K562 (cell line): Measurements from ENCODE around the gene MAPK13. TPM values are rescaled to one million over a fixed set of nuclear protein-coding genes. Genes with fewer than 3 reads are reported as not detected.

Experiments used
- CBFA2T2 ChIP-seq: fragments of 450-650 bp; conservative IDR thresholded peaks from 2 replicates; pipeline ENCODE4 v1.6.1; 2017; ENCODE audit warnings: mild to moderate bottlenecking
- CTBP1 ChIP-seq: fragments of 450-650 bp; IDR thresholded peaks from 2 replicates; pipeline ENCODE4 v1.6.1; 2016; ENCODE audit warnings: borderline replicate concordance
- FOSL1 ChIP-seq: fragments of 200-800 bp; sonication (Bioruptor generic); conservative IDR thresholded peaks from 2 replicates; pipeline ENCODE4 v1.6.1; 2016; ENCODE audit warnings: missing genetic modification characterization, missing compliant biosample characterization
- NEUROD1 ChIP-seq: fragments of 150-350 bp; IDR thresholded peaks from 2 replicates; pipeline ENCODE4 v1.6.1; 2014; ENCODE audit warnings: borderline replicate concordance, low read length, low read depth; ENCODE audit not compliant: partially characterized antibody
- POLR2A ChIP-seq: fragments of 450-650 bp; conservative IDR thresholded peaks from 2 replicates; pipeline ENCODE4 v1.6.1; 2016
- SMARCC2 ChIP-seq: fragments of 450-650 bp; IDR thresholded peaks from 2 replicates; pipeline ENCODE4 v1.6.1; 2017; ENCODE audit warnings: antibody characterized with exemption, moderate library complexity, mild to moderate bottlenecking, low read depth
- SP2 ChIP-seq: IDR thresholded peaks from 2 replicates; pipeline ENCODE4 v1.6.1; 2011; ENCODE audit warnings: mild to moderate bottlenecking, low read depth, low read length, moderate library complexity; ENCODE audit not compliant: poor library complexity, severe bottlenecking; ENCODE audit errors: extremely low read depth
- TOE1 ChIP-seq, 2 experiments: fragments of 450-650 bp in 1 of 2; sonication (generic) in 1 of 2; formaldehyde crosslinking in 1 of 2; IDR thresholded peaks; 2 replicates each; pipeline versions ENCODE4 v1.7.1 to v1.8.0; 2016 to 2022; ENCODE audit warnings: borderline replicate concordance in 2 of 2, mild to moderate bottlenecking in 2 of 2, antibody characterized with exemption in 1 of 2, inconsistent platforms in 1 of 2, low read depth in 1 of 2, missing genetic modification reagents in 1 of 2, moderate library complexity in 1 of 2
- ZNF197 ChIP-seq: fragments of 200-800 bp; sonication (Bioruptor generic); IDR thresholded peaks from 2 replicates; pipeline ENCODE4 v1.6.1; 2016; ENCODE audit warnings: low read depth, missing genetic modification characterization, missing compliant biosample characterization
- ZNF274 ChIP-seq: IDR thresholded peaks from 2 replicates; pipeline ENCODE4 v1.6.1; 2011; ENCODE audit warnings: low read depth, mild to moderate bottlenecking, low read length, moderate library complexity, borderline replicate concordance
- polyA plus RNA-seq, 8 experiments: library from polyadenylated mRNA; depleted of rRNA in 4 of 8; stranded (reverse) in 5 of 8; unstranded in 3 of 8; fragments of >200 nt; fragmentation: Nextera tagmentation in 2 of 8; fragmentation: Illumina TruSeq in 1 of 8; extraction: Ambion mirVana in 2 of 8; extraction: Trizol in 1 of 8; gene quantifications; 2 replicates each; pipeline versions ENCODE4 v1.2.1 to v1.2.3, GENCODE V29; 2011 to 2014; ENCODE audit warnings: inconsistent platforms in 1 of 8, missing spikeins in 1 of 8
- total RNA-seq, 7 experiments: library from RNA; depleted of rRNA in 6 of 7; stranded (reverse); fragments of >200 nt in 6 of 7; fragmentation: Illumina TruSeq in 2 of 7; extraction: Trizol in 2 of 7; gene quantifications; 2 replicates each; pipeline versions ENCODE4 v1.2.1 to v1.2.3, GENCODE V29; 2011 to 2021; ENCODE audit warnings: low replicate concordance in 1 of 7
- TF ChIP-seq, protein P1 (sequence below), 2 experiments: fragments of 450-650 bp; conservative IDR thresholded peaks; 2 replicates each; pipeline ENCODE4 v1.6.1; 2017; ENCODE audit warnings: mild to moderate bottlenecking in 2 of 2, moderate library complexity in 2 of 2
- TF ChIP-seq, protein P2 (sequence below): fragments of 450-650 bp; IDR thresholded peaks from 2 replicates; pipeline ENCODE4 v1.6.1; 2018; ENCODE audit warnings: mild to moderate bottlenecking, low read depth; ENCODE audit not compliant: partially characterized antibody
- TF ChIP-seq, protein P3 (sequence below), 2 experiments: IDR thresholded peaks in 1 of 2; conservative IDR thresholded peaks in 1 of 2; 2 replicates each; pipeline ENCODE4 v1.6.1; 2016; ENCODE audit warnings: low read depth in 2 of 2, mild to moderate bottlenecking in 1 of 2, missing compliant biosample characterization in 1 of 2, missing genetic modification characterization in 1 of 2, moderate library complexity in 1 of 2
- TF ChIP-seq, protein P4 (sequence below), 2 experiments: fragments of 150-350 bp in 1 of 2; IDR thresholded peaks; 2 replicates each; pipeline ENCODE4 v1.6.1; 2012 to 2016; ENCODE audit warnings: low read depth in 2 of 2, low read length in 2 of 2, mild to moderate bottlenecking in 1 of 2, moderate library complexity in 1 of 2
- TF ChIP-seq, protein P5 (sequence below): sonication (generic); formaldehyde crosslinking; IDR thresholded peaks from 2 replicates; pipeline ENCODE4 v1.9.0; 2022; ENCODE audit warnings: mild to moderate bottlenecking, missing genetic modification reagents

Gene MAPK13
- total and polyA plus RNA-seq, 9 of the 15 experiments (the other 6 are each of a cell fraction or from before 2014, with no cell fraction given): 0.03 to 2.3 (median 0.48) TPM; not detected in 1

DNA sequence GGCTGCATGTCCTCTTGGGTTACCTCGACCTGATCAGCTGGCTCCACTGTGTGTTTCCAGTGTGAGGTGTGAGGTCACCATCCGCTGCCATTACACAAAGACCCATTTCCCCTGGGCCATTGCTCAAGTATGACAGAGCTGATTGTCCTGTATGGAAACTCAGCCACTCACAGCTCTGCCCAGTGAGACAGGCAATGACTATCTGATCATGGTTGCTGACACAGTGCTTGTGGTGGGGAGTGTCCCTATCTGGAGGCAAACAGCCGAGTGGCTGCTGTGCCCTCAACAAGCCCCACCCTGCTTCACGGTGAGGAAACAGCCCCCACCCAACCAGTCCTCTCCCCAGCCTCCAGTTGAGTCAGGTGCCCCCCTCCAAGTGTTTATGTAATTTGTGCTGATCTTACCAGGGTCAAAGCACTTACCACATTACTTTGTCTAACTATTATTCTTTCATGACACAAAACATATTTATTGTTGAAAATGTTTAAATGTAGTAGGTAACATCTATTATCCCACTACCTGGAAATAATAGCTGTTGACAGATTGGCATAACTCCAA, 11.7 kb upstream of the MAPK13 start (continued):
- TF ChIP-seq ZNF197 (CRISPR knock-in tag) (0 out of 2 replicates have a peak, but pooled peaks have one; percentile 28), TOE1 (IDR thresholded peaks at IDR 0.05; ENCODE audit: borderline replicate concordance) (peak; percentile 64; the same call in 1 of the 2 replicates), TOE1 (CRISPR knock-in tag; IDR thresholded peaks at IDR 0.05; ENCODE audit: borderline replicate concordance, low read depth) (no peak), SP2 (no peak), FOSL1 (tag) (peak; percentile 93), CTBP1 (peak; percentile 93), SMARCC2 (peak; percentile 82), POLR2A (peak; percentile 66), CBFA2T2 (peak; percentile 84), ZNF274 (no peak), NEUROD1 (peak; percentile 86)
- TF ChIP-seq, protein P1, sequence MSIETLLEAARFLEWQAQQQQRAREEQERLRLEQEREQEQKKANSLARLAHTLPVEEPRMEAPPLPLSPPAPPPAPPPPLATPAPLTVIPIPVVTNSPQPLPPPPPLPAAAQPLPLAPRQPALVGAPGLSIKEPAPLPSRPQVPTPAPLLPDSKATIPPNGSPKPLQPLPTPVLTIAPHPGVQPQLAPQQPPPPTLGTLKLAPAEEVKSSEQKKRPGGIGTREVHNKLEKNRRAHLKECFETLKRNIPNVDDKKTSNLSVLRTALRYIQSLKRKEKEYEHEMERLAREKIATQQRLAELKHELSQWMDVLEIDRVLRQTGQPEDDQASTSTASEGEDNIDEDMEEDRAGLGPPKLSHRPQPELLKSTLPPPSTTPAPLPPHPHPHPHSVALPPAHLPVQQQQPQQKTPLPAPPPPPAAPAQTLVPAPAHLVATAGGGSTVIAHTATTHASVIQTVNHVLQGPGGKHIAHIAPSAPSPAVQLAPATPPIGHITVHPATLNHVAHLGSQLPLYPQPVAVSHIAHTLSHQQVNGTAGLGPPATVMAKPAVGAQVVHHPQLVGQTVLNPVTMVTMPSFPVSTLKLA (conservative IDR thresholded peaks at IDR 0.05): peak; percentile 43 to 85; a peak in 3 of 4 replicates
- TF ChIP-seq, protein P2, sequence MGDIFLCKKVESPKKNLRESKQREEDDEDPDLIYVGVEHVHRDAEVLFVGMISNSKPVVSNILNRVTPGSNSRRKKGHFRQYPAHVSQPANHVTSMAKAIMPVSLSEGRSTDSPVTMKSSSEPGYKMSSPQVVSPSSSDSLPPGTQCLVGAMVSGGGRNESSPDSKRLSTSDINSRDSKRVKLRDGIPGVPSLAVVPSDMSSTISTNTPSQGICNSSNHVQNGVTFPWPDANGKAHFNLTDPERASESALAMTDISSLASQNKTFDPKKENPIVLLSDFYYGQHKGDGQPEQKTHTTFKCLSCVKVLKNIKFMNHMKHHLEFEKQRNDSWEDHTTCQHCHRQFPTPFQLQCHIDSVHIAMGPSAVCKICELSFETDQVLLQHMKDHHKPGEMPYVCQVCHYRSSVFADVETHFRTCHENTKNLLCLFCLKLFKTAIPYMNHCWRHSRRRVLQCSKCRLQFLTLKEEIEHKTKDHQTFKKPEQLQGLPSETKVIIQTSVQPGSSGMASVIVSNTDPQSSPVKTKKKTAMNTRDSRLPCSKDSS: no peak
- TF ChIP-seq, protein P3, sequence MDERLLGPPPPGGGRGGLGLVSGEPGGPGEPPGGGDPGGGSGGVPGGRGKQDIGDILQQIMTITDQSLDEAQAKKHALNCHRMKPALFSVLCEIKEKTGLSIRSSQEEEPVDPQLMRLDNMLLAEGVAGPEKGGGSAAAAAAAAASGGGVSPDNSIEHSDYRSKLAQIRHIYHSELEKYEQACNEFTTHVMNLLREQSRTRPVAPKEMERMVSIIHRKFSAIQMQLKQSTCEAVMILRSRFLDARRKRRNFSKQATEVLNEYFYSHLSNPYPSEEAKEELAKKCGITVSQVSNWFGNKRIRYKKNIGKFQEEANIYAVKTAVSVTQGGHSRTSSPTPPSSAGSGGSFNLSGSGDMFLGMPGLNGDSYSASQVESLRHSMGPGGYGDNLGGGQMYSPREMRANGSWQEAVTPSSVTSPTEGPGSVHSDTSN (CRISPR knock-in tag; IDR thresholded peaks at IDR 0.05; ENCODE audit: low read depth): no peak
- TF ChIP-seq, protein P3 (tag; conservative IDR thresholded peaks at IDR 0.05; ENCODE audit: low read depth): peak; percentile 84
- TF ChIP-seq, protein P4, sequence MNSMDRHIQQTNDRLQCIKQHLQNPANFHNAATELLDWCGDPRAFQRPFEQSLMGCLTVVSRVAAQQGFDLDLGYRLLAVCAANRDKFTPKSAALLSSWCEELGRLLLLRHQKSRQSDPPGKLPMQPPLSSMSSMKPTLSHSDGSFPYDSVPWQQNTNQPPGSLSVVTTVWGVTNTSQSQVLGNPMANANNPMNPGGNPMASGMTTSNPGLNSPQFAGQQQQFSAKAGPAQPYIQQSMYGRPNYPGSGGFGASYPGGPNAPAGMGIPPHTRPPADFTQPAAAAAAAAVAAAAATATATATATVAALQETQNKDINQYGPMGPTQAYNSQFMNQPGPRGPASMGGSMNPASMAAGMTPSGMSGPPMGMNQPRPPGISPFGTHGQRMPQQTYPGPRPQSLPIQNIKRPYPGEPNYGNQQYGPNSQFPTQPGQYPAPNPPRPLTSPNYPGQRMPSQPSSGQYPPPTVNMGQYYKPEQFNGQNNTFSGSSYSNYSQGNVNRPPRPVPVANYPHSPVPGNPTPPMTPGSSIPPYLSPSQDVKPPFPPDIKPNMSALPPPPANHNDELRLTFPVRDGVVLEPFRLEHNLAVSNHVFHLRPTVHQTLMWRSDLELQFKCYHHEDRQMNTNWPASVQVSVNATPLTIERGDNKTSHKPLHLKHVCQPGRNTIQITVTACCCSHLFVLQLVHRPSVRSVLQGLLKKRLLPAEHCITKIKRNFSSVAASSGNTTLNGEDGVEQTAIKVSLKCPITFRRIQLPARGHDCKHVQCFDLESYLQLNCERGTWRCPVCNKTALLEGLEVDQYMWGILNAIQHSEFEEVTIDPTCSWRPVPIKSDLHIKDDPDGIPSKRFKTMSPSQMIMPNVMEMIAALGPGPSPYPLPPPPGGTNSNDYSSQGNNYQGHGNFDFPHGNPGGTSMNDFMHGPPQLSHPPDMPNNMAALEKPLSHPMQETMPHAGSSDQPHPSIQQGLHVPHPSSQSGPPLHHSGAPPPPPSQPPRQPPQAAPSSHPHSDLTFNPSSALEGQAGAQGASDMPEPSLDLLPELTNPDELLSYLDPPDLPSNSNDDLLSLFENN (IDR thresholded peaks at IDR 0.05; ENCODE audit: low read depth in 2 of 2, low read length in 2 of 2): peak in 1 of 2 experiments; percentile 85; a peak in 2 of 4 replicates
- TF ChIP-seq, protein P5, sequence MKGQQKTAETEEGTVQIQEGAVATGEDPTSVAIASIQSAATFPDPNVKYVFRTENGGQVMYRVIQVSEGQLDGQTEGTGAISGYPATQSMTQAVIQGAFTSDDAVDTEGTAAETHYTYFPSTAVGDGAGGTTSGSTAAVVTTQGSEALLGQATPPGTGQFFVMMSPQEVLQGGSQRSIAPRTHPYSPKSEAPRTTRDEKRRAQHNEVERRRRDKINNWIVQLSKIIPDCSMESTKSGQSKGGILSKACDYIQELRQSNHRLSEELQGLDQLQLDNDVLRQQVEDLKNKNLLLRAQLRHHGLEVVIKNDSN (CRISPR knock-in tag): peak; percentile 48
